ENCODE measurements around the gene PLEKHG3.

Gene PLEKHG3

GRCh38 chr14:64779472-64779871, 75.2 kb downstream of the PLEKHG3 start:
- DNase-seq (ENCODE audit: extremely low read depth, insufficient read length) = no peak
- Histone ChIP-seq H3K36me3 (ENCODE audit: control insufficient read depth, insufficient read depth, low read length) (no peaks in the 10 kb centered on the region), H3K27me3 (replicated peaks; ENCODE audit: control insufficient read depth, insufficient read depth, low read length) (no peaks in the 10 kb centered on the region), H3K4me3 (replicated peaks; ENCODE audit: low read depth, low read length) (no peak overlapping the region)
- no peak for TF ChIP-seq CTCF (IDR thresholded peaks at IDR 0.05; ENCODE audit: insufficient read depth, low read length, poor library complexity, severe bottlenecking)

- H3K4me3 ChIP-seq (replicated peaks; ENCODE audit: low read depth, low read length) = no peak overlapping the region
- TF ChIP-seq CTCF (IDR thresholded peaks at IDR 0.05; ENCODE audit: insufficient read depth, low read length, poor library complexity, severe bottlenecking) = no peak
- H3K36me3 ChIP-seq (ENCODE audit: control insufficient read depth, insufficient read depth, low read length) = no peaks in the 10 kb centered on the region
- DNase-seq (ENCODE audit: extremely low read depth, insufficient read length) = no peak
- H3K27me3 ChIP-seq (replicated peaks; ENCODE audit: control insufficient read depth, insufficient read depth, low read length) = no peaks in the 10 kb centered on the region; the same call in 1 of the 2 replicates
Observed at GRCh38 chr14:64782196-64782595, 78.0 kb downstream of the PLEKHG3 start.

- DNase-seq (ENCODE audit: extremely low read depth, insufficient read length) = no peak
- H3K4me3 ChIP-seq (replicated peaks; ENCODE audit: low read depth, low read length) = no peak overlapping the region
- no peaks in the 10 kb centered on the region; the same call in none of the 2 replicates for H3K27me3 ChIP-seq (replicated peaks; ENCODE audit: control insufficient read depth, insufficient read depth, low read length)
- TF ChIP-seq CTCF (IDR thresholded peaks at IDR 0.05; ENCODE audit: insufficient read depth, low read length, poor library complexity, severe bottlenecking) = no peak
- H3K36me3 ChIP-seq (ENCODE audit: control insufficient read depth, insufficient read depth, low read length) = no peaks in the 10 kb centered on the region
Observed at GRCh38 chr14:64784006-64784405, 79.8 kb downstream of the PLEKHG3 start.

GRCh38 chr14:64786296-64787149, 82.3 kb downstream of the PLEKHG3 start:
- H3K27me3 ChIP-seq (replicated peaks; ENCODE audit: control insufficient read depth, insufficient read depth, low read length) = no peaks in the 10 kb centered on the region; the same call in none of the 2 replicates

GRCh38 chr14:64787619-64788018, 83.4 kb downstream of the PLEKHG3 start:
- Histone ChIP-seq H3K36me3 (ENCODE audit: control insufficient read depth, insufficient read depth, low read length) (no peaks in the 10 kb centered on the region), H3K27me3 (replicated peaks; ENCODE audit: control insufficient read depth, insufficient read depth, low read length) (no peaks in the 10 kb centered on the region; the same call in none of the 2 replicates), H3K4me3 (replicated peaks; ENCODE audit: low read depth, low read length) (no peak overlapping the region)
- DNase-seq (ENCODE audit: extremely low read depth, insufficient read length) = no peak
- TF ChIP-seq CTCF (IDR thresholded peaks at IDR 0.05; ENCODE audit: insufficient read depth, low read length, poor library complexity, severe bottlenecking) = no peak

More at GRCh38 chr14:64786296-64787149, 82.3 kb downstream of the PLEKHG3 start:
- no peak for DNase-seq (ENCODE audit: extremely low read depth, insufficient read length)
- no peak for TF ChIP-seq CTCF (IDR thresholded peaks at IDR 0.05; ENCODE audit: insufficient read depth, low read length, poor library complexity, severe bottlenecking)
- Histone ChIP-seq H3K4me3 (replicated peaks; ENCODE audit: low read depth, low read length) (no peak overlapping the region), H3K36me3 (ENCODE audit: control insufficient read depth, insufficient read depth, low read length) (no peaks in the 10 kb centered on the region)

Data from GM06990 (cell line).